Osteocyte (in vitro differentiated cells): ENCODE data around the gene ANXA2. TPM values are rescaled to one million over a fixed set of nuclear protein-coding genes. Genes with fewer than 3 reads are reported as not detected.

ENCODE experiments used
- DNase-seq: peaks from one replicate; pipeline ENCODE4 v3.0.0; 2021; ENCODE audit warnings: mixed read lengths; ENCODE audit not compliant: unreplicated experiment; ENCODE audit errors: extremely low spot score
- H3K27ac Mint-ChIP-seq: one replicate; pipeline ENCODE4 v1.8.0; 2021; ENCODE audit warnings: mild to moderate bottlenecking, mixed read lengths; ENCODE audit not compliant: unreplicated experiment
- H3K27me3 Mint-ChIP-seq: one replicate; pipeline ENCODE4 v1.8.0; 2021; ENCODE audit warnings: mixed read lengths; ENCODE audit not compliant: unreplicated experiment
- H3K36me3 Mint-ChIP-seq: one replicate; pipeline ENCODE4 v1.8.0; 2021; ENCODE audit warnings: mixed read lengths; ENCODE audit not compliant: unreplicated experiment
- H3K4me1 Mint-ChIP-seq: one replicate; pipeline ENCODE4 v1.8.0; 2021; ENCODE audit warnings: mixed read lengths; ENCODE audit not compliant: unreplicated experiment
- H3K4me3 Mint-ChIP-seq: one replicate; pipeline ENCODE4 v1.8.0; 2021; ENCODE audit warnings: mild to moderate bottlenecking, moderate library complexity, mixed read lengths; ENCODE audit not compliant: unreplicated experiment
- H3K9me3 Mint-ChIP-seq: one replicate; pipeline ENCODE4 v1.8.0; 2021; ENCODE audit warnings: mixed read lengths; ENCODE audit not compliant: unreplicated experiment
- CTCF ChIP-seq: fragments of 200-600 bp; sonication (generic); IDR thresholded peaks from 2 replicates; pipeline ENCODE4 v1.5.0; 2021; ENCODE audit warnings: antibody characterized with exemption, mild to moderate bottlenecking, moderate library complexity
- total RNA-seq: library from RNA; stranded (reverse); gene quantifications from 2 replicates; pipeline ENCODE4 v1.2.1, GENCODE V29; 2021

The ANXA2 gene
- total RNA-seq, 1 donor from 2014 or later = 2,961 TPM

- Mint-ChIP-seq H3K9me3 (no peaks in the 10 kb centered on the region), H3K36me3 (peaks cover 40% of the 10 kb centered on the region), H3K4me1 (peaks cover 69% of the 10 kb centered on the region), H3K27ac (peak overlapping the region; percentile 95), H3K27me3 (no peaks in the 10 kb centered on the region), H3K4me3 (peak overlapping the region; percentile 90)
- TF ChIP-seq CTCF = no peak
- DNase-seq = no peak
Observed at GRCh38 chr15:60396958-60397771, 621 bp downstream of the ANXA2 start.

DNA sequence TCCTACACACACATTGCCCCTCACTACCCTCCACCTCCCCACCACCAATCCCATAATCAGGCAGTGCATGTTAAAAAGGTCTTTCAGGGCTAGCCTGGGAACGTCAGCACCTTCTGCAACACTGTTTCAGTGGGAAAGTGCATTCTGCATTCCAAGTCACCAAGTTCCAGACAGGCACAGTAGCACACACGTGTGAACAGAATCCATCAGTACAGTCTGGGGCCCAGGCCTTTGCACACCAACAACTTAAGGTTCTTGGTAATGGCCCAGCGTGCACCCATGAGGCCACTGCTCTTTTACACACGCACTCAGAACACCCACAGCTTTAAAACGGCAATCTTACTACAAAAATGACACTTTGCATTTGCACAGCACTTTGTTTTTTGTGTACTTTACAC is 1.2 kb downstream of the ANXA2 start:
- H3K36me3 Mint-ChIP-seq = peaks cover 43% of the 10 kb centered on the region
- peak overlapping the region; percentile 90 for H3K4me3 Mint-ChIP-seq
- no peak for DNase-seq
- no peaks in the 10 kb centered on the region for H3K9me3 Mint-ChIP-seq
- H3K27ac Mint-ChIP-seq = peak overlapping the region; percentile 95
- peaks cover 68% of the 10 kb centered on the region for H3K4me1 Mint-ChIP-seq
- H3K27me3 Mint-ChIP-seq = no peaks in the 10 kb centered on the region
- TF ChIP-seq CTCF = no peak

- Mint-ChIP-seq H3K9me3 (no peaks in the 10 kb centered on the region), H3K36me3 (peaks cover 44% of the 10 kb centered on the region), H3K4me1 (peaks cover 70% of the 10 kb centered on the region), H3K4me3 (peak overlapping the region; percentile 90), H3K27me3 (no peaks in the 10 kb centered on the region), H3K27ac (peak overlapping the region; percentile 95)
- no peak for DNase-seq
- no peak for TF ChIP-seq CTCF
Observed at GRCh38 chr15:60396100-60396499, 1.7 kb downstream of the ANXA2 start.

DNA sequence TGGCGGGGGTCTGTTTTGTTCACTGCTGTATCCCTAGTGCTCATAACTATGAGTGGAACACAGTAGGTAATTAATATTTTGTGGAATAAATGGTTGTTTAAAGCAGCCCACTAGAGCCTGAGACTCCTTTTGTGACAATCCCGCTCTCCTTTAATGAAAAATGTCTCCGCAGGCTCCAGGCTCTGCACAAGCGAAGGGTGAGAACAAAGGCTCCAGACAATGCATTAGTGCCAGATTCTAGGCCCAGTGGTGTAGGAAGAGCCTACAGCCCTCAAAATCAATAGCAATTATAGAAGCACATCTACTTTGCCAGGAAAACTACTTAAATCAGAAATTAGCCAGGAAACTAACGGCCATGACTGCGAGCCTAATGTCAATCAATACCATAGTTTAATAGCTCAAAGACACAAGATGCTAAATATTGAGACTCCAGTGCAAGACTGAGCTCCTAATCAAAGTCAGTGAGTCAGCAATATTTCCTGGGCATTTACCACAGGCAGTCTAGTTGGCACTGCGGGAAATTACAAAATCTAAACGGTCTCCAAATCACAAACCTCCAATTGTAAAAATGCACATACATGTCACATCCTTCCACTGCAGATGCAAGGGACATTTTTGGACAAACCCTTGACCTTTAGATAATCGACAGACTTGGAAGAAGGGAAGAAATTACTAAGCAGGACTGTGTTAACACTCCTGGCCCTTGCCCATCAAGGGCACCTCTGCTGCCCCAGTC is 2.3 kb downstream of the ANXA2 start:
- peak overlapping the region; percentile 90 for H3K4me3 Mint-ChIP-seq
- no peaks in the 10 kb centered on the region for H3K27me3 Mint-ChIP-seq
- H3K36me3 Mint-ChIP-seq = peaks cover 44% of the 10 kb centered on the region
- H3K9me3 Mint-ChIP-seq = no peaks in the 10 kb centered on the region
- no peak for TF ChIP-seq CTCF
- peaks cover 70% of the 10 kb centered on the region for H3K4me1 Mint-ChIP-seq
- no peak for DNase-seq
- H3K27ac Mint-ChIP-seq = peak overlapping the region; percentile 95

DNA sequence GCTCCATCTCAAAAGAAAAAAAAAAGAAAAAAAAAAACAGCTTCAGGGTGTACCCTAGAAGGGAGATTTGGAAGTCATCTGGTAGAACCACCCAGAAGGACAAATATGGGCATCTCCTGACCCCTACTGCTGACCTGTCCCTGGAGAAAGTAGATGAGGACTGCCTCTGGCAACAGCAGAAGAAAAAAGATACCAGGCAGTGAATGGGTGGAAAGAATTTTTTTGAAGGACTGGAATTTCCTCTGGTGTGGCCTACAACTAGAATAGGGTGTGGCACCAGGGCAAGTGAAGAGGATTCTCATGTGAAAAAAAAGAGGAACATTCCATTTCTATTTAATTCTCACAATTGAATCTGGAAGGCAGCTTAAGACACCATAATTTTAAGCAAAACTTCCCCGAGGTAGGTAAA is 3.1 kb downstream of the ANXA2 start:
- peak overlapping the region; percentile 90 for H3K4me3 Mint-ChIP-seq
- H3K36me3 Mint-ChIP-seq = peaks cover 51% of the 10 kb centered on the region
- DNase-seq = peak; percentile 69
- H3K27ac Mint-ChIP-seq = peak overlapping the region; percentile 95
- no peaks in the 10 kb centered on the region for H3K9me3 Mint-ChIP-seq
- peaks cover 70% of the 10 kb centered on the region for H3K4me1 Mint-ChIP-seq
- no peaks in the 10 kb centered on the region for H3K27me3 Mint-ChIP-seq
- TF ChIP-seq CTCF = no peak
